HG03108 (cell line): ENCODE results near the gene MACROD2.
"Not testable (repeated sequence)": the region's sequence is repeated elsewhere in the genome, so short reads cannot be mapped to it uniquely, and the experiment has no call there.

Experiments
- ATAC-seq: cut with Tn5 transposase; IDR thresholded peaks from one replicate; pipeline ENCODE4 v1.9.1; 2021; ENCODE audit warnings: moderate library complexity; ENCODE audit not compliant: unreplicated experiment

Gene MACROD2

GRCh38 chr20:15795305-15796019, 1800.1 kb downstream of the MACROD2 start:
- no peak for ATAC-seq

- no peak for ATAC-seq
Observed at GRCh38 chr20:15799871-15800270, 1804.6 kb downstream of the MACROD2 start.

- no peak for ATAC-seq
Observed at GRCh38 chr20:15802020-15802419, 1806.7 kb downstream of the MACROD2 start.

DNA sequence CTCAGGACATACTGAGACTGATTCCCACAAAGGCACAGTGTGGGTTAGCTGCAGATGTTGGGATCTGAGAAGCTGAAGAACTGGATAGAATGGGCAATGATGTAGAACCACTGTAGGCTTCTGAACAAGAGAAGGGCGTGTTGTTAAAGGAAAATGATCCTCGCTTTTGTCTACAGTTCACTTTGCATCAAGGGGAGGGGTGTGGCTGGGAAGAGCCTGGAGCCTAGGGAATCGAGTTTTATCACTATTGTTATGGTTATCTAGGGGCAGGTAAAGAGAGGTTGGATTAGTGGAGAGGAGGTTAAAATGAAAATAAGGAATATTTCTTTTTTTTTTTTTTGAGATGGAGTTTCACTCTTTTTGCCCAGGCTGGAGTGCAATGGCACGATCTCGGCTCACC, 1809.8 kb downstream of the MACROD2 start:
- no peak for ATAC-seq

DNA sequence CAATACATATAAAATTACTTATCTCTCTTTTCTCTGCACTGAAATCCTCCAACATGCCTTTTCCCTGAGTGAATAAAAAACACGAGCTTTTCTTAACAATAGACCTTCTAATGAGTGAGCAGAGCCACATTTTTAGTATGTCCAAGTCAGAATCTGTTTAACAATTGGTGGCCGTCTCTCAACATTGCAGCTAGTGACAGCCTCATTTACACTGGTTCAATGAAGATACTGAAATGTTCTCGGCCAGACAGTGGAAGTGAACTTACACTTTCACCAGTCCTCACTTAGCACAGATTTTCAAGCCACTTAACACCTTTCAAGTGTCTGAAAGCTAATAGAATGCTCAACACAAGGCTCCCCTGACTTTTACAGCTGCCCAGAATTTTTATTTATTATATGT, 1810.8 kb downstream of the MACROD2 start:
- ATAC-seq = no peak

DNA sequence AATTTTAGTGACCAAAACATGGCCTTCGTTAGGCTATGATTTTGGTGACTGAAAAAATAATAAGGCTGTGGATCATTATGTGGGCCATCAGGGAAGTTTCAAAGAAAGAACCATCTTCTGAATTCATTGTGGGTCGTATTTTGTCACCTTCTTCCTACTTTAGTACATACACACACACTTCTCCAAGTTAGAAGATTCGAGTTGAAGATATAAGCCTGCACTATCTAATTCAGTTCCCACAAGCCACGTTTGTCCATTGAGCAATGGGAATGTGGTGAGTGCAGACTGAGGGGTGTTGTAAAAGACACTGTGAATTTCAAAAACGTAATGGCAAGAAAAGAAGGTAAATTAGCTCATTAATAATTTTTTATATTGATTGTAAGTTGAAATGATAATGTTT, 1812.0 kb downstream of the MACROD2 start:
- ATAC-seq = no peak

GRCh38 chr20:15807771-15808170, 1812.5 kb downstream of the MACROD2 start:
- ATAC-seq = not testable (repeated sequence)

DNA sequence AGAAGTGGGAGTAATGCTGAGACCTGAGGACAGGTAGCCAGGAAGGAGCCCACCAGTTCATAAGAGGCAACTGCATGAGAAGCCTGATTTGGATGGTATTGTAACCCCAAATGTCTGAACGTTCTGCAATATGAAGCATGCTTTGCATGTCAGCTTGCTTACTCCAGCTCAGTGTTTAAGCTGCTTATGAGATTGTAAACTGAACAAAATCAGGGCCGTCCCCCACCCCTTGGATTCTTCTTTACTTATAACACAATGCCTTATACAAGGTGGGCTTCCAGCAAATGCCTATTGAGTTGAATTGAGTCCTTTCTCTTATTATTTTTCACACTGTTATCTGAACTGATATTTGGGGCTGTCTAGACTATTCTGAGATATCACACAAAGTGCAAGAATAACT, 1816.6 kb downstream of the MACROD2 start:
- no peak for ATAC-seq

DNA sequence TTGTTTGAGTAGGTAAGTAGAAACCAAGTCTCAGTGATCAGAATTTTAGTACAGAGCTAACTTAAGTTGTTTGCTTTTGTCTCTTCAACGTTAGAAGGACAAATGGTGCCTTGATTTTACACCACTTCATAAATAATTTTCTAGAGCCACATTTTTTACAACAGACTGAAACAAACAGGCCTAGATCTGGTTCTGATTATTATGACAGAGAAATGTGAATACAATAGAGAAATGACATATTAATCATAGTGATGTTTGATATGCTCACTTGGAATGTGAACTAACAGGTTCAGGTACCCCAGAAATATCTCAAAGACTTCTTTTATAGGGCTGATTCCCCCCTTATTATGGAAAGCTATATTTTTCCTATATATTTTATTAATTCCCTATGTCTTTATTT, 1817.4 kb downstream of the MACROD2 start:
- ATAC-seq = no peak

- no peak for ATAC-seq
Observed at GRCh38 chr20:15814360-15814759, 1819.0 kb downstream of the MACROD2 start.

GRCh38 chr20:15814911-15815310, 1819.6 kb downstream of the MACROD2 start:
- ATAC-seq = no peak

GRCh38 chr20:15817351-15817750, 1822.0 kb downstream of the MACROD2 start:
- no peak for ATAC-seq

DNA sequence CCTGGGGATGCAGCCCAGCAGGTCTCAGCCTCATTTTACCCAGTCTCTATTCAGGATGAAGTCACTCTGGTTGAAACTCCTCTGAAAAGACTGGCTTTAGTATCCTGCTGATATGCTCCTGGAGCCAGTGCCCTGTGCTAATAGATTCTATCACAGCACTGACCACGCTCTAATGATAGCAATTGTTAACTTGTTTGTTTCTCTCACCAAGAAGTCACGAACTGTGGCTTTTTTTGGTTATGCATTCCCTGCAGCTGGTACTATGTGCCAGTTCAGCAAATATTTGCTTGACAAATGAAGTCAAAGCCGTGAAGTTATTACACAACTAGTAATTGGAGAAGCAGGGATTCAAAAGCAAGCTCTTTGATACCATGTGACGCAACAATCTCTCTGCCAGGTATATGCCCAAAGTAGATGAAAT, 1823.3 kb downstream of the MACROD2 start:
- no peak for ATAC-seq

GRCh38 chr20:15823718-15824117, 1828.4 kb downstream of the MACROD2 start:
- no peak for ATAC-seq

- no peak for ATAC-seq
Observed at GRCh38 chr20:15827628-15828027, 1832.3 kb downstream of the MACROD2 start.

GRCh38 chr20:15831201-15831600, 1835.9 kb downstream of the MACROD2 start:
- no peak for ATAC-seq

DNA sequence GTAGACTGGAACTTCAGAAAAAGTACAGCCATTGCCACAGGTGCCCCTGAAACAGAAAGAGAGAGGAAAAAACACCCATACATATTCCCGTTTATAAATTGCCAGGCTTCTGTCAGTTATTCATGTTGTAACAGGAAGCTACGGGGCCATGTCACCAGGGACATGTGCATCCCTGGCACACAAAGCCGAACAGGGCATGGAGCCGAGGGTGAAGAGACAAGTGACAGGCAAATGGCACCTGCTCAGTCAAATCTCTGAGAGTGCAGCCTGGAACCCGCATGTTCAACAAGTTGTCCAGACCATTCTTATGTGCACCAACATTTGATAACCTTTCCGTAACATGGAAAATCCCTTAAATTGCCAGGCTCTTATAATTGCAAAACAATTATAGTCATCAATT, 1837.2 kb downstream of the MACROD2 start:
- ATAC-seq = no peak

DNA sequence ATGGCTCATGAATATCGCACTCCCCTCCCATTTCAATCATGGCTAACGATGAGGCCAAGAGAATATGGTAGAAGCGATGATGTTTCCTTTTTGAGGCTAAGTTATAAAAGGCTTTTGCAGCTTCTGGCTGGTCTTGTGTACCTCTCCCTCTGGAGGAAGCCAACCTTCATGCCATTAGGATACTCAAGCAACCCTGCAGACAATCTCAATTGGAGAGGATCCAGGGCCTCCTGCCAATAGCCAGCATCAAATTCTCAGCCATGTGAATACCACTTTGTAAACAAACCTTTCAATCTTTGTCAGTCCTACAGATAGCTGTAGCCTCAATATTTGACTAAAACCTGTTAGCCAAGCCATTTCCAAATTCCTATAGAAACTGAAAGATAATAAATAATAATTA, 1839.5 kb downstream of the MACROD2 start:
- ATAC-seq = no peak

DNA sequence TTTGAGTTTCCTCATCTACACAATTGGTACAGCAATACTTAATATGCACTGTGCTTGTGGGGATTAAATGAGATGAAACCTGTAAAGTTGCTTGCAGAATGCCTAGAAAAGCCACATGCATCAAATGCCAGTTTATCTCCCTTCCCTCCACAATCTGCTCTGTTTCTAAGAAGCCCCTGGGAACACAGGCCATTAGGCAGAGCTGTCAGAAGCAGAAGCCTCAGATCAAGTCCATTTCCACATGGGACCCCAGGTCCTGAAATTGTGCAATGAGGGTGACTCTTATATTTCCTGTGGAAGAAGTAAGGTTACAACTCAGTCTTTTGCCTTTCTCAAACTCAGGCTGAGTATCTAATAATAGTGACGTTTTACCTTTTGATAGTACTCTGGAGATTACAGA, 1840.5 kb downstream of the MACROD2 start:
- no peak for ATAC-seq

GRCh38 chr20:15836634-15837033, 1841.3 kb downstream of the MACROD2 start:
- ATAC-seq = no peak

DNA sequence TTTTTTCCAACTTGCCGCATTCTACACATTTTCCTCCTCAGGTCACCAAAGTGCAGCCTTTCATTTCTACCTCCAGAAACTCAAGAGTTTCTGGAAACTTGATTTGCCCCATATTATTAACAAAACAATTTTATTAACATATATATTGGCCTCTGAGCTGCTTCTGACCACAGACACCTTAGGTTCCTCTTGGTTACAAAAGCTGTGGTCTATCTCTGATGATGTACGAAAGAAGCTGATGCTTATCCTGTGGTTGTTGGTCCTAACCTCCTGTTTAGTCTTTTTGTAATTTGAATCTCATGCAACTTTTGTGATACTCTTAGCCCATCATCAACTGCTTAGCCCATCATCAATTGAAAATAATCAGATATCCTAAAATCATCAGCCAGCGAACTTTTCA, 1842.2 kb downstream of the MACROD2 start:
- no peak for ATAC-seq

DNA sequence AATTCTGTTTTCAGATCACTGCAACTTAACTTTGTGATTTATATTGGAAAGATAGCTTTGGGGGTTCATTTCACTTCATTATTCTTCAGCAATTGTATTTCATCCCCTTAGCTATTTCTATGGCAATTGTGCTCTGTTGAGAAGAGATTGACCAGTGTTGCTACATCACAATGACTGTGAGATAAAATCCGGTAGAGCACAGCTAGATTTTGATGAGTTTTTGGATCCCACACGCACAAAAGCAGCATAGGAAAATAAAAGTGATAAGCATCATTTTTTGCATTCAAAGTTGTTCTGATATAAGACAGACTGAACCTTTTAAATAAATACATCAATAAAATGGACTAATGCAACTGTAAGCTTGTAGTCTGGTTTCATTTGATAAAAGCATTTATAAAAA, 1843.2 kb downstream of the MACROD2 start:
- ATAC-seq = no peak

DNA sequence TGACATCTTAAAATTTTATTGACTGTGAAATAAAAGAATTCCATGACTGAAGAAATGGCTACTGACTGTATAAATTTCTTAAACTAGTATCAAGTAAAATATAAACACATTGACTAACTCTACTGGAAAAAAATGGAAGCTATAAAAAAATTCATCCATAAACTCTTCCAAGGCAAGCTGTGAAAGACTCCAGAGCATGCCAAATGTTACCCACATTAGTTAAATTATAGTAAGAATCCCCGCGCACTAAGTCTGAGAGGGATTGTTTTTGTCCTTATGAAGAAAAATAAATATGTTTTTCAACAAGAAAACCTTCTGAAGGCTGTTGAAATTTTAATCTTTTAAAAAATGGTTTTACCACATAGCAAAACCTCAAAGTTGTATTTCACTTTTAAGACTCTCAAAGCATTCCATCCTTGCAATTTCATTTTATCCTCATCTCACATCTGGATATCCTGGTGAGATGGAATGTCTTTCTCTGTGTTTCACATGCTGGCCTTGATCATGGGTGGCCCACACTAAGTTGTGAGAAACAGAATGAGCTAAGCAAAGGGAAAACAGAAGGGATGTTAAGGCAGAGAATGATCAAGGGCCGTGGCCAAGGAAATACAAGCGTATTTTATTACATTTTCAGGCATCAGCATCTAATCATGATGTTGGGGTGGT, 1845.5 kb downstream of the MACROD2 start:
- ATAC-seq = no peak
